Measurements from ENCODE around the gene GPR155.

GPR155 gene, protein sequence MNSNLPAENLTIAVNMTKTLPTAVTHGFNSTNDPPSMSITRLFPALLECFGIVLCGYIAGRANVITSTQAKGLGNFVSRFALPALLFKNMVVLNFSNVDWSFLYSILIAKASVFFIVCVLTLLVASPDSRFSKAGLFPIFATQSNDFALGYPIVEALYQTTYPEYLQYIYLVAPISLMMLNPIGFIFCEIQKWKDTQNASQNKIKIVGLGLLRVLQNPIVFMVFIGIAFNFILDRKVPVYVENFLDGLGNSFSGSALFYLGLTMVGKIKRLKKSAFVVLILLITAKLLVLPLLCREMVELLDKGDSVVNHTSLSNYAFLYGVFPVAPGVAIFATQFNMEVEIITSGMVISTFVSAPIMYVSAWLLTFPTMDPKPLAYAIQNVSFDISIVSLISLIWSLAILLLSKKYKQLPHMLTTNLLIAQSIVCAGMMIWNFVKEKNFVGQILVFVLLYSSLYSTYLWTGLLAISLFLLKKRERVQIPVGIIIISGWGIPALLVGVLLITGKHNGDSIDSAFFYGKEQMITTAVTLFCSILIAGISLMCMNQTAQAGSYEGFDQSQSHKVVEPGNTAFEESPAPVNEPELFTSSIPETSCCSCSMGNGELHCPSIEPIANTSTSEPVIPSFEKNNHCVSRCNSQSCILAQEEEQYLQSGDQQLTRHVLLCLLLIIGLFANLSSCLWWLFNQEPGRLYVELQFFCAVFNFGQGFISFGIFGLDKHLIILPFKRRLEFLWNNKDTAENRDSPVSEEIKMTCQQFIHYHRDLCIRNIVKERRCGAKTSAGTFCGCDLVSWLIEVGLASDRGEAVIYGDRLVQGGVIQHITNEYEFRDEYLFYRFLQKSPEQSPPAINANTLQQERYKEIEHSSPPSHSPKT

DNA sequence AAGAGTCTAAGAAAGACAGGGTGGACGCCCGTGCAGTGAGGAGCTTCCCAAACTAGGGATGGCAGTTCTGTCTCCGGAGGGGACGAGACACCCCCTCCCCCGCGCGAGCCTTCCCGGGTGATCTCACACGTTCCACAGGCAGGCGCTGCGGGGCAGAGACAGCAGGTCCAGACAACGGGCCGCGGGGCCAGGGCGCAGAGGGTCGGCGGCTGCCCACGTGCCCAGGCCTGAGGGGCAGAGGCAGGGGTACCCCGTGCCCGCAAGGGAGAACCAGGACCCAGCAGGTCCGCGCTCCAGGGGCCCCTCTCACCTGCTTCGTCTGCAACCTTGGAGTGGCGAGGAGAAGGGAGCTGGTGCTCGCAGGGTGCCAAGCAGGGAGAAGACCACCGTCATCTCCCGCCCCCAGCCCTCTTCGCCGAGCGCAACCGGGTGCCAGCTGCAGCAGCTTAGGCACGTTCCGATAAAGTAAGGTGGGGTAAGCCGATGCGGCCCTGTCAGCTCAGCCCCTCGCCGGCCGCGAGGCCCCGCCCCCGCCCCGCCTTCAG, at the start of gene GPR155:
GPR155 (minus strand) TSS at position 467 of the 545 bp plus-strand sequence. CDS start 5,073 bp downstream, outside the sequence.
- peak; percentile 29 for DNase-seq

DNA sequence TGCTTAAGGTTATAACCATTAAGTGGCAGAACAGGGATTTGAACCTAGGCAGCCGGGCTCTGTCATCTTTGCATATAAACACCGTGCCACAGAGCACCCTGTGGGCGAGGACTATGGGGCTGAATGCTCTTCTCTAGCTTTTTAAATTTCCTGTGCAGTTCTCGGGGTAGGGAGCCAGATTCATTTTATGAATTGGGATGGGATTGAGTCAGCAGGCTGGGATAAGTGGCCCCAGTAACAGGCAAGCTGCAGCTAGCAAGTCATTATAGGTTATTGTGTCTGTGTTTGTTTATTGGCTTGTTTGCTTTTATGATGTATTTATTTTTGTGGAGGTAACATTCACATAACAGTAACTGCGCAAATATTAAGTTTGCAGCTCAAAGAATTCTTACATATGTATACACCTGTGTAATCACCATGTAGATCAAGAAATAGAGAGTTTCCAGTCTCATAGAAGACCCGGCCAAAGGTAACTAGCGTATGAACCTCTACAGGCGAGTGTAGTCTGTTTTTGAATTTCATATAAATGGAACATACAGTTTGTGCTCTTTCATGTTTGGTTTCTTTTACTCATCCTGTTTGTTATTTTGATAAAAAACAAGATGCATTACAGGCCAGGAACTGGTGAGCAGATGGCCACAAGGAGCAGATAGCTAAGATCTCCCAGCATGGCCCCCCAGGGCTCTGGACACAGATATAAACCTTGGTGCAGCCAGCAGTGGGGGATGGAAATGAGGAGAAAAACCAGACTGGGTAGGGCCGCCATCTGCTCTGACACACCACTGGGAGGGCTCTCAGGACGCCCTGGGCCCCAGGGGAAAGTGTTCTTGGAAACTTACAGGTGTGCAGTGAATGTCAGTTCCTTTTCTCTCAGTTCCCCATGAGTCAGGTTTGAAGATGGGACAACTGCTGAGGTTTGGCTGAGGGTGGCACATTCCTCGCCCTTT, 49.2 kb upstream of the GPR155 start:
- DNase-seq: no peak

DNA sequence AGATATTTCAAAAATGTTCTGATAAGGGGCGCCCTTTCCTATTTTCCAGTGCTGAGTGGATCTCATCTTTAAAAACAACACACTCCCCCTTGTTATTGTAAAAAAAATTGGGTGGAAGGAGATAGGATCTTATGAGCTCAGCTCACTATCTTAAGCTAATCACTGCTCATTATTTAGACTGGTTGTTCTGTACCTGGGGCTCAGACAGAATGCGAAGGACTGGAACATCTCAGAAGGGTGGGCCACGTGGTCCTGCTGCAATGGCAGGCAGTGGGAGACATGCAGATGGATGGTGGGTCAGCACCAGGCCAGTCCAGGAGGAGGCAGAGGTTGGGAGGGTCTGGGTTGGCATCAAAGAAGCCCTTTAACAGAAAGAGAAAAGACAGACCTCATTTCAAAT, 48.3 kb upstream of the GPR155 start:
- no peak for DNase-seq

DNA sequence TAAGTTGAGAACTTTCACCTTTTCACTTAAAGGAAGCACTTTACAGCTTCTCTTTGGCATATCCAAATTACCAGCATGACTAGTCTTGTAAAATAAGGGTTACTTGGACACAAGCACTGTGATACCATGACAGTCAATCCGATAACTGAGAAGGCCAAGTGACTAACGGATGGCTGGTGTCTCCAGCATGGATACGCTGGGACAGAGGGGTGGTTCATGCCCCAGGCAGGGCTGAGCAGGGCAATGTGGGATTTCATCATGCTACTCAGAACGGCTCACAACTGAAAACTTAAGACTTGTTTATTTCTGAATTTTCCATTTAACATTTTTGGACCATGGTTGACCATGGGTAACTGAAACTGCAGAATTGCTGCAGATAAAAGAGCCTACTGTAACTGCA, 43.1 kb upstream of the GPR155 start:
- DNase-seq: no peak

DNA sequence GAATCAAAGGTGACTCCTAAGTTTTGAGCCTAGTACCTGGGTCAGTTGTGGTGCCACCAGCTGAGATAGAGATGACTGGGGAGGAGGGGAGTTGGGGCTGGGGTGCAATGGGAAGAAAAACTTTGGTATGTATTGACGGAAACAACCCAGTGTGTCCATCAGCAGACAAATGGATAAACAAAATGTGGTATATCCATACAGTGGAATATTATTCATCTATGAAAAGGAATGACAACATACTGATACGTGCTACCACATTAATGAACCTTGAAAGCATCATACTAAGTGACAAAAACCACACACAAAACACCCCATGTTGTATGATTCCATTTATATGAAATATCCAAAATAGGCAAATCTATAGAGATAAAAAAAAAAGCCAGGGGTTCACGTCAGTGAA, 41.1 kb upstream of the GPR155 start:
- no peak for DNase-seq

DNA sequence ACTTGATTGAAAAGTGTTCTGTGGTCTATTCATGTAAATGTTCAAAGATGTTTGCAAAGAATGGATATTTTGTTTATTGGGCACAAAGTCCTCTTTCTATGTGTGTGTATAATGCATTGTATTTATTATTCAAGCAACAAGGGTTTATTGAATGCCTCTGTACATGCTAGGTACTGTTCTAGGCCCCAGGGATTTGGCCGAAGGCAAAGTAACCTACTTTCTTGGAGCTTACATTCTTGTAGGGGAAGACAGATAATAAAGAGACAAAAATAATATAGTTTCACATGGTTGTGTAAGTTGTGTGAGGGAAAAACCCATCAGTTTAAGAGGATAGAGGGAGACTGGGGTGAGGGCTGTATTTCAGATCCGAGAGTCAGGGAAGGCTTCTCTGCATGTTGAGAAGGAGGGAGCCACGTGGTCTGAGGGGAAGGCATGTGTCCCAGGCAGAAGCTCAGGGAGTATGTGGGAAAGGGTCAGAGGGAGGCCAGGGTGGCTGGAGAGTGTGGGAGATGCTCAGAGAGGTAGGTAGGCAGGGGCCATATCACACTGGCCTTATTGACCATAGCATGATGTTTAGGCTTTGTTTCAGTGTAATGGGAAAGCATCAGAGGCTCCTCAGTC, 40.4 kb upstream of the GPR155 start:
- DNase-seq: no peak

DNA sequence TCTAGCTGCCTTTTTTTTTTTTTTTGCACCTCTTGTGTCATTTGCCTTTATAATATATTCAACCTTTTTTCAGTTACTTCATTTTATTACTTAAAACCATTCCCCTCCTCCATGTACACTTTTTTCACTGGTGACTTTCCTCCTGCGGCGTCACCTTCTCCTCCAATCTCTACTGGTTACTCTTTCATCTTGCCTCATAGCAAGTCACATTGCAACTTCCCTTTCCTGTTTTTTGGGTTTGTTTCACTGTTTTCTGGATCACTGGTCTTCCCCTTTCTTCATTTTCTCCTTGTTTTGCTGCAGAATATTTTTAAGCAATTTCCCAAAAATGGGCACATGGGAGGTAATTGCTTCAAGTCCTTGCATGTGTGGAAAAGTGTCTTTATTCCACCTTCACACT, 37.7 kb upstream of the GPR155 start:
- no peak for DNase-seq

DNA sequence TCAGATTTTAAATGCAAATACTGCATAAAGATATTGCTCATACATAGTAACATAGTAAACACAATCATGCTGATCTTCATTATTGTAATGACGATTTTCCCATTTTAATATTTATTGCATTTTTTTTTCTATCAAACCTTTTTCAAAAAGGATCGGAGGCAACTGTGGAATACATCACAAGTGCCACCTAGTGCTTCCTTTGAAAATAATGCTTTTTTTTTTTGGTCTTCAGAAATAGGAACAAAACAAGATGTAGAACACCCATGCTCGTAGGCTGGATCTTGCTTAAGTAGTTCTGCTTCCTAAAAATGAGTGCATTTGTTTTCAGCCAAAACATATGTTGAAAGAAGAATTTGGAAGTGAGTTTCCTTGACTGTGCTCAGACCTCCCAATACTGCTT, 35.7 kb upstream of the GPR155 start:
- no peak for DNase-seq

DNA sequence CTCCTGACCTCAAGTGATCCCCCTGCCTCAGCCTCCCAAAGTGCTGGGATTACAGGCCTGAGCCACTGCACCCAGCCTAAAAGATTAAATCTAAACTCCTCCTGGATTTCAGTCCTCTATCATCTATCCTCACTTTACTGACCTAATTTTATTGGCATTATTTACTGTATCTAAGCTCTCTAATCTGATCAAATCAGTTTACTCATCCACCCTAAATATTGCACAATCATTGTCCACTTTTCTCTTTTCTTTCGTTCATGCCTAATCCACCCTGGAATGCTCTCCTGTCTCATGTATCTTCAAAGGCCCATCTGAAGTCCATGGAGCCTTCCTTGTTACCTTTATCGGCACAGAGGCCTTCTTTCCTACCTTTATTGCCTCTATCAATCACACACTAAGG, 31.6 kb upstream of the GPR155 start:
- no peak for DNase-seq

DNA sequence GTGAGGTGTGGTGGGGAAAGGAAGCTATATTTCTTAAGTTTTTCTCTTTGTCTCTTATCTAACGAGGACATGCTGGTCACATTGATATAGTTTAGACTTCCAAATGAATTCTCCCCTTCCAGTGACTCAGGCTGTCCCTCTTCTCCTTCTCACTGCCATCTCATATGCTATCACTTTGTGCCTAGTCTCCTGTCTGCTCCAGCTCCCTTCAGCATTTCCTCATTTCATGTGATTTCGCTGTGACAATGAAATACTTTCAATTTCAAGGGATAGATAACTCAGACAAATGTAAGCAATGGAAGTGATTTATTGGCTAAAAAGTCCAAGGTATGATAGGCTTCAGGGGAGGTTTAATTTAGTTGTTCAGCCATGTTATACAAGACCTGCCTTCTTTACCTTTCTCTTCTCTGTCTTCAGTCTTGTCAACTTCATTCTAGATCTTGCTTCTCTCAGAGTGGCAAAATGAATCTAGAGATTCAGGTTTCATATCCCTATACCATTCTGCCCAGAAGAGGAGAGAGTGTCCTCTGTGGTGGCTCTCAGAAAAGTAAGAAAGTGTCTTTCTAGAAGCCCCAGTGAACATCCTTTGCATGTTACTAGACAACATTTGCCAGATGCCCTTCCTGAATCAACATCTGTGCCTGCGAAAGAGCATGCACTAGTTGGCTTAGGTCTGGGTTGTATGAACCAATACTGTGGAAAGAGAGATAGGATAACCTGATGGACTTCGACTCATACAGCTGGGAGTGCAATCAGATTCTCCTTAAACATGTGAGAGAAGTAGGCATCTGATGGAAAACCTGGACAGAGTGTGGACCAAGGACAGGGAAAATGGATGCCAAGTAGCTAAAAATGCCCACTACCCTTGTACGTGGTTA, 29.9 kb upstream of the GPR155 start:
- no peak for DNase-seq

DNA sequence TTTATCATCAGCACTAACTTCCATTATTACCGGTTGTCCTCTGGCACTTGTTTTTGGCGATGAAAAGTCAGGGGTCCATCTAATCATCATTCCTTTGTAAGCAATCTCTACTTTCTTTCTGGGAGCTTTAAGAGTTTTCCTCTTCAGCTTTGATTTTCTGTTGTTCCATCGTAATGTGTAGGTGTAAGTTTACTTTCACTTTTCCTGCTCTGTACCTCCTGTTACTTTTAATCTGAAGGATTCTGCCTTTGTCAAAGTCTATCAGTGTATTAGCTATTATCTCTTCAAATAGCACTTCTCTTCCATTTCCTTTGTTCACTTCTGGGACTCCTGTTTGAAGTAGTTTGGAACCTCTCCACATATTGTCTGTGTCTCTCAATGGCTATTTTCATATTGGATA, 25.5 kb upstream of the GPR155 start:
- DNase-seq: no peak

DNA sequence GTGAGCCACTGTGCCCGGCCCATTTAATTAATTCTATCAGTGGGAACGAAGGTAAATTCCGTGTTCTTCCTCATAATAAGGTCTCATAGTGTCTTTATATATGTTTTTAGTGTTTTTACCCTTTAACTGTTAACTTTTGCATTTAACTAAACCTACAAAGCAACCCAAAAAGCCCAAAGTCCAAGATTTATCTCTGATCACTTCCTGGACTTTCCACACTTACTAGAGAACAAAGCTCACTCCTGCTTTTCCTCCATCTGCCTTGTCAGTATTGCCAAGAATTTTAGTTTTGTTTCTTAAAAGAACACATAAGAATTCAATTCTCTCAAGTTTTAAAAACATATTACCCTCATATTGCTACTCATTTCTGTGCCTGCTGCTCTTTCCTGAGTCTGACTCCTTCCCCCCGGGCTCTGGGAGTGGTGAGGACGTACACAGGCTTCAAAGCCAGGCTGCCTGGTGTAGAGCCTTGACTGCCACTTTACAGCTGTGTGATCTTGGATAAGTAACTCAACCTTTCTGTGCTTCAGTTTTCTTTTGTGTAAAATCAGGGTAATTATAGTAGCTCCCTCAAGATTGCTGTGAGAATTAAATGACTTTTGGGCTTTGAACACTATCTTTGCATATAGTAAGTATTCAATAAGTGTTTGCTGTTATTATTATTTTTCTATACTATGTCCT, 24.9 kb upstream of the GPR155 start:
- no peak for DNase-seq

DNA sequence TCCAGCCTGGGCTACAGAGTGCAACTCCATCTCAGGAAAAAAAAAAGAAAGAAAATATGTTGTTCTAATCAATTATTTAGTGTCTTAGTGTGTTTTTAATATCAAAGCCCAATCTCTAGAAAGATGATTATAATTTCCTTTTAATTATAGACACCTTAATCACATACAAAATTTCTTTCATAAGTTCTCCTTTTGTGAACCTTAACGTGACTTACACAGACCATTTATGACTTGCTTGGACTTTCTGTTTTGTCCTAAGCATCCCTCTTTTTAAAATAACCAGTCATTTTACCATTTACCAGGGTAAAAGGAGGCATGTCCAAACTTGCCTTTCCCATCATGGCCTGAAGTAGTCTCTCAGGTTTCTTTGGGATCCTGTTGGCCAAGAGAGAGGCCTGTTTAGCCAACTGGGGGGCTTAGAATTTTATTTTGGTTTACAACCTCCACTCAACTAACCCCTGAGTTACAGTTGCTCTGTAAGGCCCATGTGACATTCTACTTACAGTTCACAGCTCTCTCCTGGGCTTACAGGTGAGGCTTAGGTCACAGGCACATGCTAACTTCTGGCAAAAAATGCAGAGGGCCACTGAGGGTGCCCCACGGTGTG, 23.9 kb upstream of the GPR155 start:
- DNase-seq: no peak

DNA sequence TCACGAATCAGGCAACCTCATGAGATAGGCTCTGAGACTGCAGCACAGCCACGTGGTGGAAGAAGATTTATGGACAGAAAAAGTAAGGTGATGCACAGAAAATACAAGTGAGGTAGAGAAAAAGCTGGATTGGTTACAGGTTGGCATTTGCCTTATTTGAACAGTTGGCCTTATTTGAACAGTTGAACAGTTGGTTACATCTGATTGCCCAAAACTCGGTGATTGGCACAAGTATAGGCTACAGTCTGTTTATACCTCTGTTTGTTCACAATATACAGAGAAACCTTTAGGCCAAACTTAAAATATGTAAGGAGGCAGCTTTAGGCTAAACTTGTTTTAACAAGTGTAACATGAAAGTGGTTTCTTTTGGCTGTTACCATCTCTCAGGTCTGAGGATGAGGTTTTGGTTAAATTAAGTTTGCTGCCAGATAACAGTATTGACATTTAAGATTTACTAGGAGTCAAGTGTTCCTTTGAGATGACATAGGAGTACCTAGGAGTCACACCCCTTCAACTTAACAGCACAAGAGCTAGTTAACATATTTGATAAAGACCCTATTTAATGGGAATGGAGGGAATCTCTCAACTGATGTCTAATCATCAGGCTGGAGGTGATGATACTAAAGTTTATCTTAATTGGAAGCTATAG, 16.5 kb upstream of the GPR155 start:
- no peak for DNase-seq

DNA sequence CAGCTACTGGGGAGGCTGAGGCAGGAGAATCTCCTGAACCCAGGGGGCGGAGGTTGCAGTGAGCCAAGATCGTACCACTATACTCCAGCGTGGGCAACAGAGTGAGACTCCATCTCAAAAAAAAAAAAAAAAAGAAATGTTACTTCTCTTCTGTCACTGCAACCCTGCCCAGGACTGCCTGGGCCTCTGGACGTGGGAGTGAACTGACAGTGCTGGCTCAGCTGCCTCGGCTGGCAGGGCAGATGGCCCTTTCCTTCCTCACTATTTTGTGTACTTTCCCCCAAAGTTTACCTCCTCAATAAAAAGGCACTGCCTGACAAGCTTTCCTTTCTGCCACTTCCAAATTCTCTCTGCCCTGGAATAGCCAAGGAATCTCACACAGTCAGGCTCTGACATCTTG, 12.5 kb upstream of the GPR155 start:
- DNase-seq: no peak

DNA sequence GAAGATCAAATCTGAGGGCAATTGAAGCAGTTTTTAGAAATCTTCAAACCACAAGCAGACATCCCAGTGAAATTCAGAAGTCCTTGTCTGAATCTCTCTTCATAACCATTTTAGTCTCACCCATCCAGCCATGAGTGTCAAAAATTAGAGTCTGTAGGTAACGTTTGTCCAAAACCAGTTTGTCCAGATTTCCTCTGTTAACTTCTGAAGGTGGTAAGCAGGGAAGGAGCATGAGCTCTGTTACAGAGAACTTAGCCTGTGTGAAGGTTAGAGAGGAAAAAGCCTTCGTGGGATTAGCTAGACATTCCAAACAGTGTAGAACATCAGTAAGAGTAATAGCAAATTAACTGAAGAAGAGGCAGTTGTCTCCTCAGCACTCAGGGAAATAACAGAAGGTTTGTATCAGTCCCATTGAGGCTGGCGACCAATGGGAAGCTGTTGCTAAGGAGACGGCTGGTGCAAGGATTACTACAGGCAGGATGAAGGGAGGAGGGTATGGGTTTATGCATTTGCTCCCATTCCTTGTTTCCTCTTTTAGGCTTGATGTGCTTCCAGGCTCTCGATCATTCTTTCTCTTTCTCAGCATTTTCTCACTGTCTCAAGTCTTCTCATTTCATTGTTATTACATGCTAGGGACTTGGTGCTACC, 8.7 kb upstream of the GPR155 start:
- DNase-seq: no peak

DNA sequence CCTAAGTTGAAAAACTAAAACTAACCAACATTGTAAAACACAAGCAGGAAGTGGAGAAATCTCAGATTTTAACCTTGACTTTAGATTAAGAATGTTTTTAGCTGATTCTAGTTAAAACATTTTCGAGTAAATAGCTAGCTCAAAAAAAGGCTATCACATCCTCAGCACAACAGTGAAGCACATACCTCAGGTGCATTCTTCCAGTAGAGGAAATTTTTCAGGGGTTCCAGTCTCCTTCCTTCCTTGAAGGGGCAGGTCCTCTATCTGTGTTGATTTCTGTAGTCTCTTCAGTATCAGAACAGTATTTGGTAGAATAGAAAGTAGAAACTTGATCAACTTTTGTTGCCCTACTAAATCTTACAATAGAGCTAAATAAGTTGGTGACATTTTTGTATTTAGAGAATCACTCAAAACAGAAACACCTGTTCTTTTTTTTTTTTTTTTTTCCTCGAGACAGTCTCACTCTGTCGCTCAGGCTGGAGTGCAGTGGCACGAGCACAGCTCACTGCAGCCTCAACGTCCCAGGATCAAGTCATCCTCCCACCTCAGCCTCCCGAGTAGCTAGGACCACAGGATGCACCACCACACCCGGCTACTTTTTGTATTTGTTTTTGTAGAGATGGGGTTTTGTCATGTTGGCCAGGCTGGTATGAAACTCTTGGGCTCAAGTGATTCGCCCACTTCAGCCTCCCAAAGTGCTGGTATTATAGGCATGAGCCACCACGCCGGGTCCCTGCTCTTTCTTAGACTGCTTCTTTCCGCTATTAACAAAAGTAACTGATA, 6.9 kb upstream of the GPR155 start:
- DNase-seq: no peak

DNA sequence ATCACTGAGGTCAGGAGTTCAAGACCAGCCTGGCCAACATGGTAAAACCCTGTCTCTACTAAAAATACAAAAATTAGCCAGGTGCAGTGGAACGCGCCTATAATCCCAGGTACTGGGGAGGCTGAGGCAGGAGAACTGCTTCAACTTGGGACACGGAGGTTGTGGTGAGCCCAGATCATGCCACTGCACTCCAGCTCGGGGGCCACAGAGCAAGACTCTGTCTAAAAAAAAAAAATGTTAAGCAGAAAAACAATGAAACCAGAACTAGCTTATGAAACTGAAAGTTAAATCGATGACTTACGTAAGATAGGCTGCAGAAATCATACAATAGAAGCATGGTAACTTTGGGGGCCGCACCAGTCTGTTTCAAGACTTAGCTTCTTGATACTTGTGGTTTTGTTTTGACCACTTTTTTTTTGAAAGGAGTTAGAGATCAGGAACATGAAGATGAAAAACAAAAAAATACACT, 6.2 kb upstream of the GPR155 start:
- DNase-seq: peak; percentile 63

Data from activated gamma-delta T cell treated with Interleukin-2 at 50 U/mL for 16 hours (primary cell).